NCI-H748 (cell line): ENCODE measurements around the gene KLHDC1.
"Not testable (repeated sequence)": the region's sequence is repeated elsewhere in the genome, so short reads cannot be mapped to it uniquely, and the experiment has no call there.

Experiments
- DNase-seq: peaks from one replicate; lab custom pipeline; 2025; ENCODE audit not compliant: unreplicated experiment; lab: John Stamatoyannopoulos, UW

KLHDC1 gene

DNA sequence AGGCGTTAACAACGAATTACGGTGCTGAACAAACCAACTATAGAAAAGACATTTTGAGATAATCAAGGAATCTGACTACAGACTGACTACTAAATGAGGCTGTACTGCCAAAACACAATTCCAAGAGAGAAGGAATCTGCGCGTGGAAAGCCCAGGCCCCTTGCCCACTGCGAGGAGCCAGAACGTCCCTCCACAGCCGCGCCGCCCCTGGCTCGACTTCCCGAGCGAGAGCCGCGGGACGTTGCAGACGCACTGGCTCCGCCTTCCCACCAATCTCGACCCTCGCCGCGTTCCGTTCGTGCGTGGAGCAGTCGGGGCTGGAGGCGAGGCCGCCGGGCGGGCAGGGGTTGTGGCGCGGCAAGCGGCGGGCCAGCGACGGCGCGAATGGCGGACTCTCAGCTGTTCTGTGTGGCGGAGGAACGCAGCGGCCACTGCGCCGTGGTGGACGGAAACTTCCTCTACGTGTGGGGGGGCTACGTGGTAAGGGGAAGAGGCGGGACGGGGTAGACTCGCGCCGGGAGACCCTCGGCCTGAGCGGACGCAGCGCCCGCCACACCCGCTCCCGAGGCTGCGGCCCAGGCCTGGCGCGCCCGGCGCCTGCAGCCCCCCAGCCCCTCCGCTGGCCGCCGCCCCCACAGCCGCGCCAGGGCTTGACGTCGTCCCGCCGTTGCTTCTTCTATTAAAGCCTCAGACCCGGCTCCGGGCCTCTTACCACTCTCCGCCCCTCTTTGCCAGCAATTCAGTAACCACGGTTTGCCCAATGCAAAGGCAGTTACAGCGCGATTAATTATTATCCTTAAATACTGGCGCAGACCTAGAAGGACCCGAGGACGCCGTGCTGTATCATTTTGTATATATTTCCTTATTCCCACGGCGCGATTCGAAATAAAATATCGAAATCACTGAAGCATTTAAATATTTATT is at the start of gene KLHDC1:
KLHDC1 (plus strand) TSS at position 310 of the 924 bp plus-strand sequence; CDS start at position 385, 75 bp downstream.
- peak; percentile 86 for DNase-seq

GRCh38 chr14:49653508-49653907 is 39.4 kb upstream of the KLHDC1 start:
- no peak for DNase-seq

- DNase-seq = no peak
Measured at GRCh38 chr14:49654511-49654910, 38.4 kb upstream of the KLHDC1 start.

DNA sequence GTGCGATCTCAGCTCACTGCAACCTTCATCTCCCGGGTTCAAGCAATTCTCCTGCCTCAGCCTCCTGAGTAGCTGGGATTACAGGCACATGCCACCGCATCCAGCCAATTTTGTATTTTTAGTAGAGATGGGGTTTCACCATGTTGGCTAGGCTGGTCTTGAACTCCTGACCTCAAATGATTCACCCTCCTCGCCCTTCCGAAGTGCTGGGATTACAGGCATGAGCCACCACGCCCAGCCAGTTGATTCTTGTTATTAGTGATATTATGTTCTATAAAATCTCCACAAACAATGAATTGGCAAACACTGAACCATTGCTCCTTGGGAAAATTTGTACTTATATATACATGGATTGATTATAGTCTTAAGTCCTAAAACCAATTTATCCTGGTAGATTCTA is 35.4 kb upstream of the KLHDC1 start:
- not testable (repeated sequence) for DNase-seq

- peak; percentile 38 for DNase-seq
Measured at GRCh38 chr14:49659526-49660455, 33.1 kb upstream of the KLHDC1 start.

- DNase-seq = no peak
Measured at GRCh38 chr14:49670475-49670874, 22.4 kb upstream of the KLHDC1 start.

GRCh38 chr14:49673586-49673985 is 19.3 kb upstream of the KLHDC1 start:
- DNase-seq = no peak

- no peak for DNase-seq
Measured at GRCh38 chr14:49677643-49678042, 15.3 kb upstream of the KLHDC1 start.

DNA sequence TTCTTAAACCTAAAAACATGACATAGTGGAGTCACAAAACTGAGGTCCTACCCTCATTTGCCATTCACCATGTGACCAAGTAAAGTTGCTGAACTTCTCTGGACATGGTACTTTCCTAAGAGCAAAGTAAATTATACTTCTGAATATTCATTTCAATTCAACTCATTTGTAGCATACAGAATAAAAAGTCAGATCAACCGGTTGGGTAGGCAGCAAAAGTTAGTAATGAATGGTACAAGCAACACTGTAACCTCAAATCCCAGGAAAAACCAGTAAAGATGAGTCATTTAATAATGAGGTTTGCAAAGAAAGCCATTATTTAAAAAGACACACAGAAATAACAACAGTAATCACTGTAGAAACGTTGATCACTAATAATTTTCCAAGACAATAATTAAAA is 13.6 kb upstream of the KLHDC1 start:
- no peak for DNase-seq

GRCh38 chr14:49686425-49686824 is 6.5 kb upstream of the KLHDC1 start:
- DNase-seq = no peak

DNA sequence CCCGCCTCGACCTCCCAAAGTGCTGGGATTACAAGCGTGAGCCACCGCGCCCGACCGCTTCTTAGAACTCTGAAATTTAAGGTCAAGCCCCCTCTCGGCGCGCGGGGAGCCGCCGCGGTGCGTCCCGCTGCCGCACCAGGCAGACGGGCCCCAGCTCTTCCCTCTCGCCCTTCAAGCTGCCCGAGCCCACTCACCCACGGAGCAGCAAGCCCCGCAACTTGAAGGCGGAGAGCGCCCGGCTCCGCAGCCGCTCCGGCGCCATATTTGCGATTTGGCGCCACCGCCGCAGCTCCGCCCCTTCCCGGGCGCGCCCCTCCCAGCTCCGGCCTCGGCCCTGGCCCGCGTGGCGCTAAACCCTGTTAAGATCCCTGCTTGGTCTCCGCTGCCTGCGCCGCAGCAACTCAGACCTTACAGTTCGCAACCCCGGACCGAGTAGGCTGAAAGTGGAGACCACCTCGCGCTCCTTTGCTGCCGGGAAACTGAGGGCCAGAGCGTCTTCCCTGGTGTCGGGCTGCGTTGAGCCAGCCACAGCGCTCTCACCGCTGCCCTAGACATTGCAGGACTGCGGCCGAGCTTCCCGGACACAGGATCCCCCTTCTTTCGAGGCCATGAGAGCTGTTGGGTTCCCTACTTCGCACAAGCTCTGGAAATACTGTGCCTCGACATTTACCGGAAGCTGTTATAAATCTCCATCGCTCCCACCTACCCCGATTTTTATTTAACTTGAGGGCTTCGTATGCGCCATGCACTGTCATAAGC is 4.8 kb upstream of the KLHDC1 start, which contains the start of gene POLE2:
POLE2 (minus strand) TSS at position 273 of the 759 bp plus-strand sequence; CDS start at position 262, 11 bp downstream.
- DNase-seq = peak; percentile 85

DNA sequence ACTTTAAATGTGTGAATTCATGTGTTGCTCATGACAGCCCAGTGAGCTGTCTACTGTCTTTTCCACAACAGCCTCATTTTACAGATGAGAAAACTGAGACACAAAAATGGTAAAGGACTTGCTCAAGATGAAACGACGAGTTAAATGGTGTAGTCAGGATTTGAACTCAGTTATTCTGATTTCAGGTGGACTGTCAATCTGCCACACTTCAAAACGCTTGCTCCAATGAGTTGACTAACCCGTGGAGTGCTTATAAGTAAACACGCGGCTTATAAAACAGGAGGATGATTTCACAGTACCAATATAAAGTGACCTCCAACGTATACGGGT is 4.3 kb upstream of the KLHDC1 start:
- DNase-seq = no peak

GRCh38 chr14:49691031-49691430 is 1.9 kb upstream of the KLHDC1 start:
- DNase-seq = peak; percentile 17

DNA sequence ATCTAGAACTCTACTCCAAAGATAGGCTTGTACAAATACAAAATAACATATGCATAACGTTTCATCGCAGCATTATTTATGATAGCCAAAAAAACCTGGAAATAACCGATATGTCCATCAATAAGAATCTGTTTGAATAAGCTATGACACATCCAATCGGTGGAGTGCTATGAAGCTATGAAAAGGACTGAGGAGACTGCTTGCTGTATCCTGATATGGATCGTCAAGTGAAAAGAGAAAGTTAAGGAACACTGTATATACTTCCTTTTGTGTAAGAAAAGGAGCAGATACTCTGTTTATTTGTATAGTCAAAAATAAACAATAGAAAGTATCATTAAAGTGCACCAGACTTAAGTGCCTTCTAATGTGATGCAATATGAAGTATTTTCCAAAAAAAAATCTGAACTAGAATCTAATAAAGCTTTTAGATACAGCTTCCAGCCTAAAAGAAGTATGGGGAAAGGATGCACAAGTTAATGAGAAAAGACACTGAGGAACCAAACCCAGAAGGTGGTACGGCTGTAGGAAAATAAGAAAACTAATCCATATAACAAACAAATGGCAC is 645 bp upstream of the KLHDC1 start:
- DNase-seq = no peak

DNA sequence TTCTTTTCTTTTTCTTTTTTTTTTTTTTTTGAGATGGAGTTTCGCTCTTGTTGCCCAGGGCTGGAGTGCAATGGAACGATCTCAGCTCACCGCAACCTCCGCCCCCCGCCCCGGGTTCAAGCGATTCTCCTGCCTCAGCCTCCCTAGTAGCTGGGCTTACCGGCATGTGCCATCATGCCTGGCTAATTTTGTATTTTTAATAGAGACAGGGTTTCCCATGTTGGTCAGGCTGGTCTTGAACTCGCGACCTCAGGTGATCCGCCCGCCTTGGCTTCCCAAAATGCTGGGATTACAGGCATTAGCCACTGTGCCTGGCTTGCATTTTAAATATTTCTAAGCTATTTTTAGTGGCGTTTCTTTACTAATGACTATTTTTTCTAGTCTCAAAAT is 810 bp downstream of the KLHDC1 start:
- DNase-seq = peak; percentile 36

DNA sequence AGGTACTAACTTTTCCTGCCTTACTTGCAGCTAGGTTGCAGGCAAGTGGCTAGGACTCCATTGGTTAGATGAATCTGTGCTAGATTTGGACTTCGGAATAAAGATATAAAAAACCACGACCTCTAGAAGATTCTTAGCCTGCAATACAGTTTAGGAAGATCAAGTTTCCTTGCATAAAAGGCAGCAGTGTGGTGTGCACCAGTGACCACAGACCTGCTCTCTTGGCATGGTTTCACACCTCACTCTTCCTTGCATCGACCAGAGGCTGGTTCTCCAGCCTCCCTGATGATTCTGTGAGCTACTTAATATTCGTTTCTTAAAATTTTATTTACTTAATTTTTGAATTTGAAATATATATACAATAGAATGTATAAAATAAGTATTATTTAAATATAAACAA is 9.8 kb downstream of the KLHDC1 start:
- no peak for DNase-seq

- no peak for DNase-seq
Measured at GRCh38 chr14:49703965-49704364, 11.0 kb downstream of the KLHDC1 start.

- DNase-seq = not testable (repeated sequence)
Measured at GRCh38 chr14:49704471-49704870, 11.6 kb downstream of the KLHDC1 start.

- DNase-seq = not testable (repeated sequence)
Measured at GRCh38 chr14:49710993-49711392, 18.1 kb downstream of the KLHDC1 start.

- DNase-seq = no peak
Measured at GRCh38 chr14:49720744-49721143, 27.8 kb downstream of the KLHDC1 start.
